CD14-positive monocyte (primary cell): ENCODE data around the gene VPS39. TPM values are rescaled to one million over a fixed set of nuclear protein-coding genes. Genes with fewer than 3 reads are reported as not detected.

Source experiments
- DNase-seq, 3 donors: peaks; one replicate each; pipeline ENCODE4 v3.0.0-alpha.2; 2011 to 2022
- H2AFZ ChIP-seq: 2 replicates; pipeline ENCODE4 v1.6.0; 2012; ENCODE audit warnings: mild to moderate bottlenecking, low read depth, low read length, inconsistent platforms; ENCODE audit not compliant: insufficient read depth, poor library complexity, severe bottlenecking
- H3K27ac ChIP-seq, 2 donors: 1 replicate in 1 of 2; 2 replicates in 1 of 2; pipeline ENCODE4 v1.5.1; 2012 to 2013; ENCODE audit warnings: low read length in 2 of 2, control low read depth in 1 of 2, inconsistent platforms in 1 of 2, low read depth in 1 of 2, mild to moderate bottlenecking in 1 of 2
- H3K27me3 ChIP-seq, 2 donors: one replicate each; pipeline versions ENCODE4 v1.6.0 to v1.6.1; 2011 to 2013; ENCODE audit warnings: low read length in 2 of 2; ENCODE audit not compliant: control insufficient read depth in 2 of 2, insufficient read depth in 2 of 2
- H3K36me3 ChIP-seq, 2 donors: replicated peaks in 1 of 2; 1 replicate in 1 of 2; 2 replicates in 1 of 2; pipeline versions ENCODE4 v1.5.1 to v1.6.1; 2012 to 2013; ENCODE audit warnings: low read length in 2 of 2, control low read depth in 1 of 2, inconsistent platforms in 1 of 2, mild to moderate bottlenecking in 1 of 2; ENCODE audit not compliant: insufficient read depth in 2 of 2, control insufficient read depth in 1 of 2
- H3K4me1 ChIP-seq, 2 donors: 1 replicate in 1 of 2; 2 replicates in 1 of 2; pipeline versions ENCODE4 v1.5.1 to v1.6.1; 2012 to 2013; ENCODE audit warnings: low read length in 2 of 2, control low read depth in 1 of 2, inconsistent platforms in 1 of 2, mild to moderate bottlenecking in 1 of 2, moderate library complexity in 1 of 2; ENCODE audit not compliant: insufficient read depth in 2 of 2, control insufficient read depth in 1 of 2
- H3K4me2 ChIP-seq: replicated peaks from 2 replicates; pipeline ENCODE3; 2012; ENCODE audit warnings: low read length, moderate library complexity, mild to moderate bottlenecking; ENCODE audit not compliant: poor library complexity, severe bottlenecking; ENCODE audit errors: extremely low read depth
- H3K4me3 ChIP-seq, 3 experiments: fragments of 200-600 bp in 1 of 3; sonication (generic) in 1 of 3; replicated peaks in 1 of 3; 1 replicate in 2 of 3; 2 replicates in 1 of 3; pipeline ENCODE4 v1.5.1; 2011 to 2013; ENCODE audit warnings: low read length in 3 of 3, mild to moderate bottlenecking in 3 of 3, control low read depth in 2 of 3, low read depth in 2 of 3, inconsistent platforms in 1 of 3, moderate library complexity in 1 of 3
- H3K79me2 ChIP-seq: 2 replicates; pipeline ENCODE4 v1.6.0; 2012; ENCODE audit warnings: mild to moderate bottlenecking, control low read depth, inconsistent platforms, low read length, moderate library complexity; ENCODE audit not compliant: insufficient read depth
- H3K9ac ChIP-seq: 2 replicates; pipeline ENCODE4 v1.6.0; 2017; ENCODE audit warnings: low read length, mild to moderate bottlenecking; ENCODE audit not compliant: insufficient read depth, poor library complexity, severe bottlenecking
- H3K9me3 ChIP-seq, 2 donors: replicated peaks in 1 of 2; 1 replicate in 1 of 2; 2 replicates in 1 of 2; pipeline versions ENCODE4 v1.5.1 to v1.6.1; 2012 to 2013; ENCODE audit warnings: low read length in 2 of 2, control low read depth in 1 of 2; ENCODE audit not compliant: control insufficient read depth in 1 of 2, insufficient read depth in 1 of 2
- H4K20me1 ChIP-seq: 2 replicates; pipeline ENCODE4 v1.6.0; 2012; ENCODE audit warnings: mild to moderate bottlenecking, low read length, control low read depth, moderate library complexity; ENCODE audit not compliant: insufficient read depth
- H3K27ac Mint-ChIP-seq, 7 donors: one replicate each; pipeline ENCODE4 v1.8.0; 2020; ENCODE audit warnings: mild to moderate bottlenecking in 7 of 7, mixed read lengths in 7 of 7, moderate library complexity in 6 of 7, inconsistent platforms in 2 of 7
- H3K27me3 Mint-ChIP-seq, 3 donors: one replicate each; pipeline ENCODE4 v1.8.0; 2021 to 2022; ENCODE audit warnings: low read depth in 3 of 3, mild to moderate bottlenecking in 3 of 3, mixed read lengths in 3 of 3, moderate library complexity in 3 of 3, inconsistent platforms in 1 of 3
- H3K36me3 Mint-ChIP-seq, 2 donors: one replicate each; pipeline ENCODE4 v1.8.0; 2020; ENCODE audit warnings: mixed read lengths in 2 of 2, inconsistent platforms in 1 of 2, mild to moderate bottlenecking in 1 of 2
- H3K4me1 Mint-ChIP-seq: one replicate; pipeline ENCODE4 v1.8.0; 2020; ENCODE audit warnings: mild to moderate bottlenecking, mixed read lengths
- H3K4me3 Mint-ChIP-seq, 2 donors: one replicate each; pipeline ENCODE4 v1.8.0; 2020; ENCODE audit warnings: mild to moderate bottlenecking in 2 of 2, mixed read lengths in 2 of 2, moderate library complexity in 1 of 2
- H3K9me3 Mint-ChIP-seq, 7 donors: one replicate each; pipeline ENCODE4 v1.8.0; 2020 to 2022; ENCODE audit warnings: mixed read lengths in 7 of 7, mild to moderate bottlenecking in 6 of 7, moderate library complexity in 6 of 7, inconsistent platforms in 2 of 7
- CTCF ChIP-seq: fragments of 200-600 bp; IDR thresholded peaks from one replicate; pipeline ENCODE4 v1.8.0; 2022; ENCODE audit warnings: antibody characterized with exemption, mild to moderate bottlenecking
- WGBS: methylation state at CpG from one replicate; pipeline ENCODE4 v1.1.5; 2013; ENCODE audit warnings: missing lambda C conversion rate; ENCODE audit not compliant: insufficient coverage; 5-methylcytosine and 5-hydroxymethylcytosine counted together
- intact Hi-C, 2 donors: fragments of 100-400 bp; cut with micrococcal nuclease; formaldehyde crosslinking; loops; one replicate each; pipeline versions ENCODE4 v1.15.0 to v1.15.1; 2023
- polyA plus RNA-seq, 3 donors: library from polyadenylated mRNA; depleted of rRNA in 1 of 3; unstranded in 2 of 3; stranded (reverse) in 1 of 3; fragments of 300-500 nt in 2 of 3; fragments of >200 nt in 1 of 3; fragmentation: Illumina TruSeq in 2 of 3; gene quantifications; 1 replicate in 2 of 3; 2 replicates in 1 of 3; pipeline ENCODE4 v1.2.3, GENCODE V29; 2012 to 2021

Gene VPS39
- polyA plus RNA-seq, 3 donors, result 16.8 to 102 (median 25.8) TPM

DNA sequence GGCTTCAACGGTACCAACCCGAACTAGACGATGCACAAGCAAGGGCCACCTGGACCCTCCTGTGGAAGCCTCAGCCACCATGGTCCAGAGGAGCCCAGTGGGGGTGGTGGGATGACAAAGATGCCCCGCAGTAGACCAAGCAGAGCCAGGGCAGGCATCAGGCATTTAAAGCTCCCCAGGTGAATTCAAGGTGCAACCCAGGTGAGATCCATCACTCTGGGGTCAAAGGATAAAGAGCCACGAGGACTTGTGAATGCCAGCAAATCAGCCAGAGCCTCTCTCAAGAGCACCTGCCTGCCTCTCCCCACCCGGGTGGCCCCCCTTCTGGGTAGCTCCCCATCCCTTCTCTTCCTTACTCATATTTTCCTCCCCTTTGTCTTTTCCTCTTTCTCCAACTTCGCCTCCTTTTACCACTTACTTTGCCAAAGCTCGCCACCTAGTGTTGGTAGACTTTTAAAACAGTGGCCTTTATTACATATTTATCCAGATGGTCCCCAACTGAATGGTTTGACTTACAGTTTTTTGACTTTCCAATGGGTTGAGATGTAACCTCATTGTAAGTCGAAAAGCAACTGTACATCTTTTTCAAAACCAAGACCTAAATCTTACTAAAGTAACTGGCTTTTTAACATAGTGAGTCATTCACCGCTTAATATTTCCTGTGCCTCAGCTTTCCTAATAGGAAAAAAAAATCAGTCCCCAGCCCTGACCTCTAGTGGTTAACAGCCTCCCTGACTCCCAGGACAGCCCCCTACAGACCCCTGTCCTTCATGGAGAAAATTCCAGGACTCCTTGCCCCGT lies 70.4 kb downstream of the VPS39 start:
- intact Hi-C loops, result loop anchor here in 1 of 2 donors (5.0 kb wide), 1 partner anchor 150 kb away; no protein-coding TSS in a partner anchor
- Mint-ChIP-seq H3K9me3 (no peaks in the 10 kb centered on the region), H3K4me3 (no peak overlapping the region), H3K27ac (peak overlapping the region in 1 of 7 donors; percentile 57), H3K36me3 (no peaks in the 10 kb centered on the region), H3K4me1 (peaks cover 5% of the 10 kb centered on the region), H3K27me3 (peaks cover 0 to 2% (median 0%) of the 10 kb centered on the region in 3 donors)
- no peaks in the 10 kb centered on the region for H3K27me3 ChIP-seq
- no peaks in the 10 kb centered on the region for H3K9me3 ChIP-seq
- WGBS, result 78% methylated on average over 6 of the region's 11 CpGs
- DNase-seq, result peak; percentile 24 to 40 (median 39)
- H3K36me3 ChIP-seq, result no peaks in the 10 kb centered on the region
- no peaks in the 10 kb centered on the region for H3K79me2 ChIP-seq
- H3K4me2 ChIP-seq, result no peak overlapping the region
- H3K27ac ChIP-seq, result no peak overlapping the region
- peak; percentile 68 for TF ChIP-seq CTCF
- H4K20me1 ChIP-seq, result no peaks in the 10 kb centered on the region
- H3K4me1 ChIP-seq, result no peaks in the 10 kb centered on the region
- no peak overlapping the region for H2AFZ ChIP-seq
- no peak overlapping the region for H3K9ac ChIP-seq
- no peak overlapping the region for H3K4me3 ChIP-seq

- Histone ChIP-seq H3K4me2 (no peak overlapping the region), H3K79me2 (no peaks in the 10 kb centered on the region), H3K27ac (no peak overlapping the region), H3K27me3 (no peaks in the 10 kb centered on the region), H3K4me3 (no peak overlapping the region), H4K20me1 (no peaks in the 10 kb centered on the region), H3K9me3 (no peaks in the 10 kb centered on the region), H3K36me3 (no peaks in the 10 kb centered on the region), H3K4me1 (no peaks in the 10 kb centered on the region), H2AFZ (no peak overlapping the region), H3K9ac (no peak overlapping the region)
- no peak for TF ChIP-seq CTCF
- intact Hi-C loops, result loop anchor here in 1 of 2 donors (5.0 kb wide), 1 partner anchor 149 kb away; no protein-coding TSS in a partner anchor
- H3K9me3 Mint-ChIP-seq, result no peaks in the 10 kb centered on the region
- peaks cover 0 to 2% (median 0%) of the 10 kb centered on the region in 3 donors for H3K27me3 Mint-ChIP-seq
- WGBS, result 80% methylated on average over 2 of the region's 11 CpGs
- no peak for DNase-seq
- H3K36me3 Mint-ChIP-seq, result no peaks in the 10 kb centered on the region
- H3K27ac Mint-ChIP-seq, result no peak overlapping the region
- H3K4me1 Mint-ChIP-seq, result peaks cover 5% of the 10 kb centered on the region
- no peak overlapping the region for H3K4me3 Mint-ChIP-seq
Measured at GRCh38 chr15:42136513-42136912, 71.6 kb downstream of the VPS39 start.
